Measurements from ENCODE around the gene NEU4.

DNA sequence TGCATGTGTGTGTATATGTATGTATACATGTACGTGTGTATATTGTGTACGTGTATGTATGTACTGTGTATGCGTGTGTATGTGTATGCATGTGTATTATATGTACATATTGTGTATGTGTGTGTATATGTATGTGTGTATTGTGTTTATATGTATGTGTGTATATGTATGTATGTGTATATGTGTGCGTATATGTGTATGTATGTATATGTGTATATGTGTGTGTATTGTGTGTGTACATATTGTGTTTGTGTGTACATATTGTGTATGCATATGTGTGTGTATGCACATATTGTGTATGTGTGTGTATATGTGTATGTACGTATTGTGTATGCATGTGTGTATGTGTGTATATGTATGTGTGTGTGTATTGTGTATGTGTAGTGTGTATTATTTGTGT lies 15.6 kb upstream of the NEU4 start:
- TF ChIP-seq, protein P1, sequence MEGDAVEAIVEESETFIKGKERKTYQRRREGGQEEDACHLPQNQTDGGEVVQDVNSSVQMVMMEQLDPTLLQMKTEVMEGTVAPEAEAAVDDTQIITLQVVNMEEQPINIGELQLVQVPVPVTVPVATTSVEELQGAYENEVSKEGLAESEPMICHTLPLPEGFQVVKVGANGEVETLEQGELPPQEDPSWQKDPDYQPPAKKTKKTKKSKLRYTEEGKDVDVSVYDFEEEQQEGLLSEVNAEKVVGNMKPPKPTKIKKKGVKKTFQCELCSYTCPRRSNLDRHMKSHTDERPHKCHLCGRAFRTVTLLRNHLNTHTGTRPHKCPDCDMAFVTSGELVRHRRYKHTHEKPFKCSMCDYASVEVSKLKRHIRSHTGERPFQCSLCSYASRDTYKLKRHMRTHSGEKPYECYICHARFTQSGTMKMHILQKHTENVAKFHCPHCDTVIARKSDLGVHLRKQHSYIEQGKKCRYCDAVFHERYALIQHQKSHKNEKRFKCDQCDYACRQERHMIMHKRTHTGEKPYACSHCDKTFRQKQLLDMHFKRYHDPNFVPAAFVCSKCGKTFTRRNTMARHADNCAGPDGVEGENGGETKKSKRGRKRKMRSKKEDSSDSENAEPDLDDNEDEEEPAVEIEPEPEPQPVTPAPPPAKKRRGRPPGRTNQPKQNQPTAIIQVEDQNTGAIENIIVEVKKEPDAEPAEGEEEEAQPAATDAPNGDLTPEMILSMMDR (conservative IDR thresholded peaks at IDR 0.05 in 1 of 2, IDR thresholded peaks at IDR 0.05 in 1 of 2; ENCODE audit: low read depth in 1 of 2, low read length in 2 of 2): no peak
- no peak for TF ChIP-seq EZH2 (IDR thresholded peaks at IDR 0.05; ENCODE audit: low read length, missing control alignments)
